ENCODE data around the gene GUCY1A1.

The GUCY1A1 gene

DNA sequence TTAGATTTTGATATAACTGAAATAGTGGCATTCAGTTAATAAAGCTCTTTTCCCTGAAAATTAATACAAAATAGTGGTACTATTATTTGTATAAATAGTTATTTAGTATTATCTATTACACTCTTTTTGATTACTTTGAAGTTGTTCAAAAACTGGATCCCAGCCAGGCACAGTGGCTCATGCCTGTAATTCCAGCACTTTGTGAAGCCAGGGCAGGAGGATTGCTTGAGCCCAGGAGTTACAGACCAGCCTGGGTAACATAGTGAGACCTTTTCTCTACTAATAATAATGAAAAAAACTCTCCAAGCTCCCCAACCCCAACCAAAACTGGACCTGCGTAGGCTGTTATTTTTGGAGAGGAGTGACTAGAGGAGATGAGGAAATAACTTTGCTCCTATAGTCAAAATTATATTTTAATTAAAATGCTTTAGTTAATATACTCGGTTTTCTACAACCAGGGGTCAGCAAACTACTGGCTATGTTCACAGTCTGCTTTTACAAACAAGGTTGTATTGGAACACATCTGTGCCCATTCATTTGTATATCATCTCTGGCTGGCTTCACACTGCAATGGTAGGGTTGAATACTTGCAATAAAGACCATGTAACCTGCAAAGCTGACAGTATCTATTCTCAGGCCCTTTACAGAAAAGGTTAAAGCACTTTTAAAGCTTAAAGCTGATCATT is 27.6 kb downstream of the GUCY1A1 start:
- no peak for DNase-seq

GRCh38 chr4:155696226-155696625 is 29.6 kb downstream of the GUCY1A1 start:
- no peak for DNase-seq

GRCh38 chr4:155696726-155697125 is 30.1 kb downstream of the GUCY1A1 start:
- DNase-seq = no peak

DNA sequence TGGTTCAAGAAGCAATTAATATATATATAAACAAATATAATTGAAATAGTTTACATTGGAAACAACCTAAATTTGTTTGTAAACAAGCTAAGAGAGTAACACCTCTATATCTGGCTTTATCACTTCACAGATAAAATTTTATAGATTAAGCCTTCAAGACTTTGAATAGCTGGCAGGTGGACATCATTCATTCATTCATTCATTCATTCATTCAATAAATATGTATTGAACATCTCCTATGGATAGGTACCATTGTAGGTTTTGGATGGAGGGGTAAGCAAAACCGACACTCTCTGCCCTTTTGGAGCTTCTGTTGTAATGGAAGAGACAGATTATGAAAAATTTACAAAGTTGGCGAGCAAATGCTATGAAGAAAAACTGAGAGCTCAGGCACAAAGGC is 35.2 kb downstream of the GUCY1A1 start:
- DNase-seq = no peak

- no peak for DNase-seq
These were observed 37.0 kb downstream of the GUCY1A1 start for GRCh38 chr4:155703486-155704247.

DNA sequence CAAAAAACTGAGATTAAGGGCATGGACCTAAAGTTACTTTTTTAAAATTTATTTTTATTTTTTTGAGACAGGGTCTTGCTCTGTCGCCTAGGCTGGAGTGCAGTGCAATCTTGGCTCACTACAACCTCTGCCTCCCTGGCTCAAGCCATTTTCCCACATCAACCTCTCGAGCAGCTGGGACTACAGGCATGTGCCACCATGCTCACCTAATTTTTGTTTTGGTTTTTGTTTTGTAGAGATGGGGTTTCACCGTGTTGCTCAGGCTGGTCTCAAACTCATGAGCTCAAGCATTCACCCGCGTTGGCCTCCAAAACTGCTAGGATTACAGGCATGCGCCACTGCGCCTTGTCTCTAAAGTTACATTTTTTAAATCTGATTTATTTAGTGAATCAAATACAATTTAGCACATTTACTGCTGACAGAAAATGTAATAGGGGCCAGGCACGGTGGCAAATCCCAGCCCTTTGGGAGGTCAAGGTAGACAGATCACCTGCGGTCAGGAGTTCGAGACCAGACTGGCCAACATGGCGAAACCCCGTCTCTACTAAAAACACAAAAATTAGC is 38.3 kb downstream of the GUCY1A1 start:
- DNase-seq = no peak

DNA sequence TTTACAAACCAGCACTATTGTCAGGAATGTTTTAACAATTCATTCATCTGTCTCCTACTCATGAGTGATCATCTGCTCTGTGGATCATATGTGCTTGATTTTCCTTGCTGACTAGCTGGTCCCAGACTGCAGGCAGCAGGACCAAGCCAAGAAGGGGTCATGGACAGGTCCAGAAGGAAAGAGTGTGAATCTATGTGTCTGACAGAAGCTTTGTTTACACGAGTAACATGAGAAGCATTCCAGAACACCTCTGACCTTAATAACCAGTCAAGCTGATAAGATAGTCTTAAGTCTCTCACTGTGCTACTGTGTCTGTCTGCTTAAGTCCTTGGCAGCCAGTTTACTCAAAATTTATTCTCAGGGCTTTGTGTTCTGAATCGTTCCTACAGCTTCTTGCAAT is 39.0 kb downstream of the GUCY1A1 start:
- DNase-seq = no peak

- no peak for DNase-seq
These were observed 39.5 kb downstream of the GUCY1A1 start for GRCh38 chr4:155706147-155706546.

- DNase-seq = no peak
These were observed 40.6 kb downstream of the GUCY1A1 start for GRCh38 chr4:155707251-155707650.

GRCh38 chr4:155708782-155709181 is 42.1 kb downstream of the GUCY1A1 start:
- DNase-seq = no peak

DNA sequence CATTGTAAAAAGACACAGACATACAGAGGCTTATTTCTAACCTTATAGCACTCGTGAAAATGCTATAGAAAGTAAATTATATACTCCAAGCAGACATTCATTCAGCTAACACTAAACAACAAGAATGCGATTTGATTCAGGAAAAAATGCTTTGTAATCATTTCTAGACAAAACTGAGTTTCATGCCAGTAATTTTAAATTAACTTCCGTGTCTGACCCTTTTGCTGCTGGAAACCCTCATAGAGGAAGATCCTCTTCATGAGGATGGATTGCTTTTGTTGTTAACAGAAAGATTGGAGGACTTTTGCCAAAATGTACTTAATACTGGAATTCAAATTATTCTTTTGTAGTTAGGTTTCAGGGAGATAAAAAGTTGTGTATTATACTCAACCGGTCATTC is 43.3 kb downstream of the GUCY1A1 start:
- DNase-seq = no peak

- DNase-seq = no peak
These were observed 44.9 kb downstream of the GUCY1A1 start for GRCh38 chr4:155711556-155711955.

DNA sequence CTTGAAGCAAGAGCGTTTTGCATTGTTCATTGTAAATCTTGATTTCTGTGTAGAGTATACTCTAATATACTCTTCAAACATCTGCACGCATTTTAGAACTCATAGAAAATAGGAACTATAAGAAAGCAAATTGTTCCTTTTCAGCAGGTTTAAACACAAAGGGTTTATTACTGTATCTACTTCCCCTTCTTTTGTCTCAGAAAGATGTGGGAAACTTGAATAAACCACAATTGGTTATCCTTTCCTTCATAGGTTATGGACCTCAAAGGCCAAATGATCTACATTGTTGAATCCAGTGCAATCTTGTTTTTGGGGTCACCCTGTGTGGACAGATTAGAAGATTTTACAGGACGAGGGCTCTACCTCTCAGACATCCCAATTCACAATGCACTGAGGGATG is 46.2 kb downstream of the GUCY1A1 start:
- DNase-seq = no peak

DNA sequence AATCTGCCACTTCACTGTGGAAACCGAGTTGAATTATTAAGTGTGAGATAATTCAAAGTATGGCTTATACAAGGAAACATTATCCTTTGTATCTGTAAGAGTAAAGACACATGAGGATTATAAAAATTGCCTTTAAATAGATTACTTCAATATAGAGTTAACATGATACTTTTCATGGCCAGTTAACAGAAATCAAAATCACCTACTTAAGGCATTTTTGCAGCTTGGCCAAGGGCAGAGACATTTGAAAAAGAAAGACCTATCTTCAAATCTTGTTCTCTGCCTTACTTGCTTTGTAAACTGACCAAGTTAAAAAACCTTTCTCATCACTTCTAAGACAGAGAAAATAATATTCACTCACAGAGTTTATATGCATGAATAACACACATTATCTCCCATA is 47.3 kb downstream of the GUCY1A1 start:
- no peak for DNase-seq

- DNase-seq = no peak
These were observed 55.7 kb downstream of the GUCY1A1 start for GRCh38 chr4:155722336-155722735.

DNA sequence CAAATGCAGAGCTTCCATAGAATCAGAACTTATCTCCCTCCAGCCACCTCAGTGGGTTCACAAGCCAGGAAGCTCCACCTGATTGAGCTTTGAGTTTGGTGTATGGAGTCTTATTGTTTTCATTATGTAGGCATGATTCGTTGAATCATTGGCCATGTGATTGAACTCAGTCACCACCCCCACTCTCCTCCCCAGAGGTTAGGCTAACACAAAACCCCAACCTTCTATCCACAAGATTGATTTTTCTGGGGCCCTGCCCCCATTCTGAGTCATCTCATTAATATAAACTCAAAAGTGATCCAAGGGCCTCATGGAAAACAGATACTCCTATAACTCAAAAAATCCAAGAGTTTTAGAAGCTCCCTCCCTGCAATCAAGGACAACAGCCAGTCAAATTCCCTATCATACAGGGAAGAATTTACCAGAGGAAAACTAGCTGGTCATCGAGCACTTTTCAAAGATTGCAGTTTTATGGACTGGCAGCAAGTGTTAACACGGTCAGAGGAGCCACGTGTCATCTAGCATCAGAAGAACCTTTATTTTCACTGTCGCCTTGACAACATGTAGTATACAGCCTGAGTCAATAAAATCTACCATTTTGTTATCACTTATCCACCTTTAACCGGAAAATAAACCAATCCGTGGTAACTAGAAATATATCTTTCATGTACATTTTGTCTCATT is 56.3 kb downstream of the GUCY1A1 start:
- no peak for DNase-seq

DNA sequence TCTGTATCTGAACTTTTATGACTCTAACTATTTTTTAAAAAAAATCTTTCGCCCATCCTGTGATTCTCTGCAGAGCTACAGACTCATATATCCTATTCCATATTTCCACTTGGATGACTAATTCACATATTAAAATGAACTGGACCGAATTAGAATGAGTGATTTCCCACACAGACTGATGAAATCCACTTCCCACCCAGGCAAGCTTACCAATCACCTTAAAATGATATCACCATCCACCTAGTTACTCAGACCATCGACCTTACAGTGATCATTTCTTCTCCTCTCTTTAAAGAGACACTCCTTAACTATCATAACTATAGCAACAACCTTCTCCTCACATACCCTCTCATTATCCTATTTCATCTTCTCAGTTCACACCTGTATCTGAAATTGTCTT is 58.1 kb downstream of the GUCY1A1 start:
- DNase-seq = no peak

DNA sequence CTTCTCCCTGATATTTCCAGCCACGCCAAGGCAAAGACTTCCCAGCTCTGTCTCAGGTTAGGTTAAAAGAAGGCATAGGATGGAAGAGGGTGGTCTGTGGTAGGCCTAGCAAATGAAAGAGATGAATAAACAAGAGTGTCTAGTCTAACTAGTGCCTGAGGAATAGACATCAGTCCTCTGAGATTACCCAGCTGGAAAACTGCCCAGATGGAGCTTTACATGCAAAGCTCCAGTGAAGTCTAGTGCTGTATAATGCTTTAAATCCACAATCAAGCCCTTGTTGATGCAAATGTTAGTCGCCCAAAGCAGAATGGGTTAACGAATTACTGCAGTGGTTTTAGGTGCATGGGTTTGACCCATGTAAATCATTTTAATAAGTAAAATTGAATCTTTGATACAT is 67.4 kb downstream of the GUCY1A1 start:
- no peak for DNase-seq

GRCh38 chr4:155734951-155735350 is 68.3 kb downstream of the GUCY1A1 start:
- no peak for DNase-seq

DNA sequence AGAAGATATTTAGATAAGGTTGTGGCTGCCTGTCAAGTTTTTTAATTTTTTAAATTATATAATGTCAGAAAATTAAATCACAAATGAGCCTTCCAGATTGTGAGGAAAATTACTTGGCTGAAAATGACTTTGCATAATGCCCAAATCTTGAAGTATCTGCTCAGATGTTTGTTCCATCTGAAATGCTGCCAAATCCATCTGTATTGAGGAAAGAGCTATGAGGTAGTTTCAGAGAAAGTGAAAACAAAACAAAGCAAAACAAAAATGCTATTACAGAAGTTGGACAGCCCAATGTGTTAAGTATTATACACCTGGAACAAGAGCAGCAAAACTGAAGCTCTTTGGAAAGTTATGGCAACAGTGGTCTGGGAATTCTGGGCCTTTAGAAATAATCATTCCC is 68.8 kb downstream of the GUCY1A1 start:
- DNase-seq = no peak

- DNase-seq = no peak
These were observed 71.9 kb downstream of the GUCY1A1 start for GRCh38 chr4:155738548-155738947.

GRCh38 chr4:155741546-155741945 is 74.9 kb downstream of the GUCY1A1 start:
- no peak for DNase-seq

GRCh38 chr4:155742310-155743015 is 75.8 kb downstream of the GUCY1A1 start:
- DNase-seq = no peak

Data from stimulated activated CD4-positive, alpha-beta T cell treated with anti-CD3 and anti-CD28 coated beads, Interleukin-12 subunit alpha, Interleukin-12 subunit beta, amount 100 ng/mL, for 4 hours (primary cell).